Activated CD4-positive, alpha-beta T cell treated with anti-CD3 and anti-CD28 coated beads, Interleukin-2, amount 10 ng/mL, durations not matched to agents 24 days and 14 days (primary cell): ENCODE results near the gene MYL10. TPM values are rescaled to one million over a fixed set of nuclear protein-coding genes. Genes with fewer than 3 reads are reported as not detected.

Experiments used
- DNase-seq: peaks from one replicate; pipeline ENCODE4 v3.0.0; 2022
- H3K27ac Mint-ChIP-seq: one replicate; pipeline ENCODE4 v1.8.0; 2022; ENCODE audit warnings: mild to moderate bottlenecking, mixed read lengths
- H3K27me3 Mint-ChIP-seq: one replicate; pipeline ENCODE4 v1.8.0; 2022; ENCODE audit warnings: mixed read lengths
- H3K36me3 Mint-ChIP-seq: one replicate; pipeline ENCODE4 v1.8.0; 2022; ENCODE audit warnings: low read depth, mild to moderate bottlenecking, mixed read lengths
- H3K4me1 Mint-ChIP-seq: one replicate; pipeline ENCODE4 v1.8.0; 2021; ENCODE audit warnings: mixed read lengths
- H3K4me3 Mint-ChIP-seq: one replicate; pipeline ENCODE4 v1.8.0; 2022; ENCODE audit warnings: mild to moderate bottlenecking, moderate library complexity, mixed read lengths
- H3K9me3 Mint-ChIP-seq: one replicate; pipeline ENCODE4 v1.8.0; 2021; ENCODE audit warnings: mixed read lengths
- intact Hi-C: fragments of 100-400 bp; cut with micrococcal nuclease; formaldehyde crosslinking; loops from one replicate; pipeline ENCODE4 v1.15.1; 2023
- total RNA-seq: library from RNA; stranded (reverse); gene quantifications from 2 replicates; pipeline ENCODE4 v1.2.3, GENCODE V29; 2022

MYL10 gene
- total RNA-seq, 1 donor from 2014 or later = not detected

DNA sequence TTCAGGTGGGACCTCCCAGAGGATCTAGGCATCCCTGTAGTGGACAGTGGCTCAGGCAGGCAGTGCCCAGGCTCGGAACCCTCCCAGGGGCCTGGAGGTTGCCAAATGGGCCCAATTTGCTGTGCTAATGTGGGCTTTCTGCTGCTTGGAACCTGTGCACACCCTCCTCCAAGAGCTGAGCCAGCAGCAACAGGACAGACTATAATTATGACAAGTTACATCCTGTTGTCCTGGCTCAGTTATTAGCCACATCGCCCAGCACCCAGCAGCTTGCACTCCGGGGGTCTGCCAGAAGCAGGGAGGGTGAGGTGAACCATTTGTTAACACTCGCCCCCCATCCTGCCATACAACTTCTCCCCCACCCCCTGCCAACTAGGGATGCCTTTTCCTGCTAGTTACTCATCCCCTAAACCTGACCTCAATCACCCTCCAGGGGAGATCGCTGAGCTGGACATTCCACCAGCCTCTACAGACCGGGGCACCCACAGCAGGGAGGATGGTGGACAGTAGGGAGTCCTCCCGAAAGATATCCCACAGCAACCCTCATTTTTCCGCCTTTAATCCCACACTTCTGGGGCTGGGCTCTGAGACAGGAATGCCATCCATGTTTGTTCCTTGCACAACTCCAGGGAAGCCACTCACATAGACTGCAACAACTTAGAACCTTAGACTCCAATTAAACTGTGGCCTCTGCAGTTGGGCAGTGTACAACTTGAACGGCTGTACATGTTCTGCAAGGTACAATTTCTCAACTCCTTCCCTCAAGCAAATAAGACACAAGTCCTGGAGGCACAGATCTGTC, 7.9 kb upstream of the MYL10 start:
- H3K36me3 Mint-ChIP-seq = no peaks in the 10 kb centered on the region

GRCh38 chr7:101635484-101635883, 6.4 kb upstream of the MYL10 start:
- intact Hi-C loops = no loop called here
- no peaks in the 10 kb centered on the region for H3K9me3 Mint-ChIP-seq
- H3K4me3 Mint-ChIP-seq = no peak overlapping the region
- no peak for DNase-seq
- no peak overlapping the region for H3K27ac Mint-ChIP-seq
- H3K4me1 Mint-ChIP-seq = no peaks in the 10 kb centered on the region
- no peaks in the 10 kb centered on the region for H3K36me3 Mint-ChIP-seq
- no peaks in the 10 kb centered on the region for H3K27me3 Mint-ChIP-seq

More for the DNA sequence above, 7.9 kb upstream of the MYL10 start:
- DNase-seq = no peak
- no peaks in the 10 kb centered on the region for H3K27me3 Mint-ChIP-seq
- no peaks in the 10 kb centered on the region for H3K9me3 Mint-ChIP-seq
- H3K4me1 Mint-ChIP-seq = no peaks in the 10 kb centered on the region
- intact Hi-C loops = no loop called here
- no peak overlapping the region for H3K4me3 Mint-ChIP-seq
- no peak overlapping the region for H3K27ac Mint-ChIP-seq

DNA sequence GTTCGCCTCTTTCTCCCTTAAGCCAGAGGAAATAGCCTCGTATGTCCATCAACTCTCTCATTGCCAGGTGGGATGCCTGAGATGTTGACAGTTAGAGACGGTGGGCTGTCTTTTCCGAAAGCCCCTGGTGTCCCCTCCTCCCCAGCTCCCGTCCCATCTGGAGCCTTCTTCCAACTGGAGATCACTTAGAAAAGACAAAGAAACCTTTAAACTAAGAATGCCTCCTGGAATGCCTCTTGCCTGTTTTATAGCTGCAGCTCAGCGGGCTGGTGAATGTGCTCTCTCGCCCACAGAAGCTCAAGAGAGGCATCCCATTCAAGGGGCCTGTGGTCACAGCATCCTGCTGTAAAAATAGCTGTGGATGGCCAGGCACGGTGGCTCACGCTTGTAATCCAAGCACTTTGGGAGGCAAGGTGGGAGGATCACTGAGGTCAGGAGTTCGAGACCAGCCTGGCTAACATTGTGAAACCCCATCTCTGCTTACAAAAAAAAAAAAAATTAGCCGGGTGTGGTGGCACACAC, 5.2 kb upstream of the MYL10 start:
- DNase-seq = no peak
- Mint-ChIP-seq H3K4me3 (no peak overlapping the region), H3K4me1 (no peaks in the 10 kb centered on the region), H3K27me3 (no peaks in the 10 kb centered on the region), H3K36me3 (no peaks in the 10 kb centered on the region), H3K27ac (no peak overlapping the region), H3K9me3 (no peaks in the 10 kb centered on the region)
- intact Hi-C loops = no loop called here

- no peak for DNase-seq
- H3K27ac Mint-ChIP-seq = no peak overlapping the region
- intact Hi-C loops = no loop called here
- no peaks in the 10 kb centered on the region for H3K9me3 Mint-ChIP-seq
- H3K4me1 Mint-ChIP-seq = no peaks in the 10 kb centered on the region
- H3K27me3 Mint-ChIP-seq = no peaks in the 10 kb centered on the region
- H3K36me3 Mint-ChIP-seq = no peaks in the 10 kb centered on the region
- no peak overlapping the region for H3K4me3 Mint-ChIP-seq
Observed at GRCh38 chr7:101633511-101633910, 4.4 kb upstream of the MYL10 start.

- no peaks in the 10 kb centered on the region for H3K9me3 Mint-ChIP-seq
- intact Hi-C loops = no loop called here
- H3K4me1 Mint-ChIP-seq = no peaks in the 10 kb centered on the region
- no peak overlapping the region for H3K4me3 Mint-ChIP-seq
- no peaks in the 10 kb centered on the region for H3K36me3 Mint-ChIP-seq
- no peak overlapping the region for H3K27ac Mint-ChIP-seq
- DNase-seq = no peak
- H3K27me3 Mint-ChIP-seq = no peaks in the 10 kb centered on the region
Observed at GRCh38 chr7:101632641-101633040, 3.5 kb upstream of the MYL10 start.

DNA sequence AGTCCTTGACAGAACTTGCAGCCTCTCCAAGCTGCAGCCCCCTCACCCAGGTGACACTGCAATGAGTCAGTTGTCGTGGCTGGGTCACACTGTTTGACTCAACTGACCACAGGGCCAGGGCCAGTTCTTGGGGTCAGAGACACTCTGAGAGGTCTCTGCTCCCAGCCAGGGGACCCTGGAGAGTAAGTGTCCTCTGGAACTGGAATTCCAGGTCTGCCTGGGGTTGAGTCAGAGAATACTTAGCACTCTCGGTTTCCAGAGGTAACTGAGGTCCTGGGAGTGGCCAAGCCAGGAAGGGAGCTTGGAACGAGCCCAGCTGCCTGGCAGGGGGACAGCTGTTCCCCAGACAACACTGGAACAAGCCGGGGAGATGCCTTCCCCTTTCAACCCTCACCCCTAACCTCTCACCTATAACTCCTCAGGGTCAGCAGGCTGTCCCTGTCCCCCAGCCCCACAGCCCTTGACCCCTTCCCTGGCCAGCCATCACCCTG, 2.2 kb upstream of the MYL10 start:
- Mint-ChIP-seq H3K9me3 (no peaks in the 10 kb centered on the region), H3K4me1 (no peaks in the 10 kb centered on the region), H3K4me3 (no peak overlapping the region), H3K36me3 (no peaks in the 10 kb centered on the region), H3K27ac (no peak overlapping the region), H3K27me3 (no peaks in the 10 kb centered on the region)
- no peak for DNase-seq
- intact Hi-C loops = no loop called here

GRCh38 chr7:101630591-101630990, 1.5 kb upstream of the MYL10 start:
- no peaks in the 10 kb centered on the region for H3K36me3 Mint-ChIP-seq
- no peak overlapping the region for H3K27ac Mint-ChIP-seq
- H3K9me3 Mint-ChIP-seq = no peaks in the 10 kb centered on the region
- intact Hi-C loops = no loop called here
- no peak for DNase-seq
- peaks cover 6% of the 10 kb centered on the region for H3K27me3 Mint-ChIP-seq
- H3K4me3 Mint-ChIP-seq = no peak overlapping the region
- H3K4me1 Mint-ChIP-seq = no peaks in the 10 kb centered on the region

DNA sequence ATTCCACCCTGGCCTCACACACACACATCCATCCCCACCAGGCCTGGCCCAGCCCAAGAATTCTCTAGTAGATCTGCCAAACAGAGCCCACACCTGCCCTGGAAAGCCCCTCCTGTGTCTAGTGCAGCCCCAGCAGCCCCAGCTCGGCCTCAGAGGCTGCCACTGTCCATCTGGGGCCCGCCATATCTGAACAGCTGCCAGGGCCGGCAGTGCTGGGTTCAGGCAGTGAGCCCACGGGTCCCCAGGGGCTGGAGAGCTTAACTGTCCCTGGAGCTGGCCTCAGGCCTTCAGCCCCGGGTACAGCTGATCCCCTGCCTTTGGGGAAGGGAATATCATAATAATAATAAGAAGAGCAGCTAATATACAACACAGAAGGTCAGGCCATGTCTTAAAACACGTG, 574 bp downstream of the MYL10 start:
- no peaks in the 10 kb centered on the region for H3K36me3 Mint-ChIP-seq
- H3K9me3 Mint-ChIP-seq = no peaks in the 10 kb centered on the region
- H3K4me1 Mint-ChIP-seq = no peaks in the 10 kb centered on the region
- intact Hi-C loops = no loop called here
- no peak overlapping the region for H3K4me3 Mint-ChIP-seq
- H3K27ac Mint-ChIP-seq = no peak overlapping the region
- peaks cover 13% of the 10 kb centered on the region for H3K27me3 Mint-ChIP-seq
- DNase-seq = no peak

- no peak overlapping the region for H3K27ac Mint-ChIP-seq
- no peaks in the 10 kb centered on the region for H3K36me3 Mint-ChIP-seq
- H3K27me3 Mint-ChIP-seq = peaks cover 13% of the 10 kb centered on the region
- intact Hi-C loops = no loop called here
- H3K9me3 Mint-ChIP-seq = no peaks in the 10 kb centered on the region
- no peak overlapping the region for H3K4me3 Mint-ChIP-seq
- H3K4me1 Mint-ChIP-seq = no peaks in the 10 kb centered on the region
- no peak for DNase-seq
Observed at GRCh38 chr7:101626758-101627157, 2.3 kb downstream of the MYL10 start.

DNA sequence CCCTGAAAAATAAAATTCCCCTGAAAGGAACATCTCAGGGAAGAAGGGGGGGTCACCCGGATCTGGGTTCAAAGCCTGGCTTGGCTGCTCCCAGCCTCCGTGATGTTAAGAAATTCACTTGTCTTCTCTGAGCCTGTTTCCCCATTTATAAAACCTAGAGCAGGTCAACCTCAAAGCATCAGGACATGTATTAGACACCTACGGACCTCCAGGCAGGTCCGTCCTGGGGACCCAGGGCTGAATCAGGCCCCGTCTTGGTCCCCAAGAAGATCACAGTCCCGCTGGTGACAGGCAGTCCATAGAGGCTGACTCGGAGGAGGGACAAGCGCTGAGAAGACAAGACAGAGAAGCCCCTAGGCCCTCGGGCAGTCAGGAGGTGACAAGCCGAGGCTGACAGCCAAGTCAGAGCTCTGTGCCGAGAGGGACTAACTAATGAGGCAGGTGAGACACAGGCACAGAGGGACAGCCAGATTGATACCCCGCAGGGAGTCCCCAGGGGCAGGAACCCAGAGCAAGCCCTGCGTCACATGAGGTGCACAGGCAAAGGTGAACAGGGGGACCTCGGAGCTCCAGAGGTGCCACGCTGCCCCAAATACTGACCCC, 2.9 kb downstream of the MYL10 start:
- intact Hi-C loops = no loop called here
- Mint-ChIP-seq H3K27me3 (peaks cover 13% of the 10 kb centered on the region), H3K9me3 (no peaks in the 10 kb centered on the region), H3K36me3 (no peaks in the 10 kb centered on the region), H3K4me1 (no peaks in the 10 kb centered on the region), H3K27ac (no peak overlapping the region), H3K4me3 (no peak overlapping the region)
- DNase-seq = no peak

GRCh38 chr7:101625031-101625791, 3.9 kb downstream of the MYL10 start:
- Mint-ChIP-seq H3K4me3 (no peak overlapping the region), H3K36me3 (no peaks in the 10 kb centered on the region), H3K9me3 (no peaks in the 10 kb centered on the region), H3K27ac (no peak overlapping the region), H3K4me1 (no peaks in the 10 kb centered on the region), H3K27me3 (peaks cover 13% of the 10 kb centered on the region)
- intact Hi-C loops = no loop called here
- DNase-seq = no peak

GRCh38 chr7:101624246-101625001, 4.7 kb downstream of the MYL10 start:
- no peaks in the 10 kb centered on the region for H3K36me3 Mint-ChIP-seq
- peaks cover 13% of the 10 kb centered on the region for H3K27me3 Mint-ChIP-seq
- no peaks in the 10 kb centered on the region for H3K9me3 Mint-ChIP-seq
- H3K4me3 Mint-ChIP-seq = no peak overlapping the region
- DNase-seq = no peak
- intact Hi-C loops = no loop called here
- H3K27ac Mint-ChIP-seq = no peak overlapping the region
- H3K4me1 Mint-ChIP-seq = no peaks in the 10 kb centered on the region

DNA sequence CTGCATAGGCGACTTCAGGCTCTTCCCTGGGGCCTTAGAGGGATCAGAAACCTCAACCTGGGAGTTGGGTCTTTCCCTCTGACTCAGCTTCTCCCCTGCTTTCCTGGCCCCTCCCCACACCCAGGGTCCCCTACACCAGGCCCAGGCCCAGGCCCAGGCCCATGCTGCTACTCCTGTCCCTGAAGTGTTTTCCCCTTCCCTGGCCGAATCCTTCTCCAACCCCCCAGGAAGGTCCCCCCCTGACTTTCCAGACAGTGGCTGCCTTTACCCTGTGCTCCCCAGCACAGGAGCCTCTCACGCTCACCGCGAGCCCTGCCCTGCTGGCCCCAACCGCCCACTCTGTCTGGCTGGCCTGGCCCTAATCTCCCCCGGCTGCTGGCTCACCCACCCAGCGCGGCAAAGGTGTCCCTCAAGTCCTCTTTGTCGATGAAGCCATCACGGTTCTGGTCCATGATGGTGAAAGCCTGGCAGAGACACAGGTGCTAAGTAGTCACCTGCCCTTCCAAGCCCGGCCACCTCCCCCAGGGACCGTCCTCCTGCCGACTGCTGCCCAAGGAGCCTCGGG, 6.4 kb downstream of the MYL10 start:
- no peaks in the 10 kb centered on the region for H3K36me3 Mint-ChIP-seq
- DNase-seq = no peak
- H3K27me3 Mint-ChIP-seq = peaks cover 13% of the 10 kb centered on the region
- intact Hi-C loops = no loop called here
- H3K9me3 Mint-ChIP-seq = no peaks in the 10 kb centered on the region
- H3K4me1 Mint-ChIP-seq = no peaks in the 10 kb centered on the region
- H3K4me3 Mint-ChIP-seq = no peak overlapping the region
- H3K27ac Mint-ChIP-seq = no peak overlapping the region
